WERI-Rb-1 (cell line): Measurements from ENCODE around the gene LNPEP.

Experiments
- DNase-seq: peaks from one replicate; pipeline ENCODE4 v3.0.0-alpha.2; 2020
- H3K27ac ChIP-seq: fragments of 250-450 bp; sonication (Bioruptor Pico); 2 replicates; pipeline ENCODE4 v1.5.1; 2020; ENCODE audit warnings: mild to moderate bottlenecking, moderate library complexity
- H3K27me3 ChIP-seq: fragments of 250-450 bp; sonication (Bioruptor Pico); 2 replicates; pipeline ENCODE4 v1.5.1; 2021; ENCODE audit warnings: mild to moderate bottlenecking, low read depth, moderate library complexity; ENCODE audit not compliant: insufficient read depth, severe bottlenecking
- H3K36me3 ChIP-seq: fragments of 250-450 bp; sonication (Bioruptor Pico); 2 replicates; pipeline ENCODE4 v1.5.1; 2020; ENCODE audit warnings: mild to moderate bottlenecking, moderate library complexity
- H3K4me3 ChIP-seq: 2 replicates; pipeline ENCODE4 v1.5.1; 2011; ENCODE audit warnings: low read depth, mild to moderate bottlenecking, control low read depth, low read length
- H3K9me3 ChIP-seq: fragments of 250-450 bp; sonication (Bioruptor Pico); 2 replicates; pipeline ENCODE4 v1.5.1; 2021; ENCODE audit warnings: mild to moderate bottlenecking, moderate library complexity; ENCODE audit not compliant: severe bottlenecking
- CTCF ChIP-seq: IDR thresholded peaks from 2 replicates; pipeline ENCODE4 v1.5.1; 2011; ENCODE audit warnings: low read depth, mild to moderate bottlenecking, control low read depth, inconsistent platforms, low read length

The LNPEP gene

GRCh38 chr5:96984506-96985192 is 48.8 kb downstream of the LNPEP start:
- Histone ChIP-seq H3K36me3 (peaks cover 14% of the 10 kb centered on the region), H3K9me3 (no peaks in the 10 kb centered on the region), H3K4me3 (no peak overlapping the region), H3K27me3 (no peaks in the 10 kb centered on the region), H3K27ac (no peak overlapping the region)
- no peak for TF ChIP-seq CTCF
- no peak for DNase-seq

DNA sequence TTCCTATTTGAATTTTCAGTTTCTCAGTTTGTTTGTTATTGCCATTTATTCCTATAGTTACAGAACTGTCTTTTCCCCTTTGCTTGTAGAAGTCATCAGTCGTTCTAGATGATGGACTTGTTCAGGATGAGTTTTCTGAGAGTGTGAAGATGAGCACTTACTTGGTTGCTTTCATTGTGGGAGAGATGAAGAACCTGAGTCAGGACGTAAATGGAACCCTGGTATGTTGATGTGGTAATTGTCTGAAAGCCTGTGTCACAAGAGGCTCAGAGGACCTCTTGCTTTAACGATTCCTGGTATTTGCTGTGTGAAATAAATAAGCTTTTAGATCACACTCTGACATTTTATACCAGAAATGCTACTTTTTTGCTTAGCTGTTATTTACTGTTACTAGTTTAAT is 50.6 kb downstream of the LNPEP start:
- H3K27ac ChIP-seq: no peak overlapping the region
- peaks cover 15% of the 10 kb centered on the region for H3K36me3 ChIP-seq
- TF ChIP-seq CTCF: no peak
- H3K4me3 ChIP-seq: no peak overlapping the region
- no peaks in the 10 kb centered on the region for H3K9me3 ChIP-seq
- no peak for DNase-seq
- H3K27me3 ChIP-seq: no peaks in the 10 kb centered on the region

GRCh38 chr5:96990102-96990501 is 54.2 kb downstream of the LNPEP start:
- no peaks in the 10 kb centered on the region for H3K9me3 ChIP-seq
- no peaks in the 10 kb centered on the region for H3K27me3 ChIP-seq
- no peak for TF ChIP-seq CTCF
- H3K4me3 ChIP-seq: no peak overlapping the region
- DNase-seq: no peak
- H3K27ac ChIP-seq: no peak overlapping the region
- H3K36me3 ChIP-seq: peaks cover 16% of the 10 kb centered on the region

GRCh38 chr5:96991708-96992107 is 55.8 kb downstream of the LNPEP start:
- no peak for DNase-seq
- no peaks in the 10 kb centered on the region for H3K27me3 ChIP-seq
- H3K9me3 ChIP-seq: no peaks in the 10 kb centered on the region
- no peak overlapping the region for H3K4me3 ChIP-seq
- H3K36me3 ChIP-seq: peaks cover 13% of the 10 kb centered on the region
- no peak for TF ChIP-seq CTCF
- H3K27ac ChIP-seq: no peak overlapping the region

DNA sequence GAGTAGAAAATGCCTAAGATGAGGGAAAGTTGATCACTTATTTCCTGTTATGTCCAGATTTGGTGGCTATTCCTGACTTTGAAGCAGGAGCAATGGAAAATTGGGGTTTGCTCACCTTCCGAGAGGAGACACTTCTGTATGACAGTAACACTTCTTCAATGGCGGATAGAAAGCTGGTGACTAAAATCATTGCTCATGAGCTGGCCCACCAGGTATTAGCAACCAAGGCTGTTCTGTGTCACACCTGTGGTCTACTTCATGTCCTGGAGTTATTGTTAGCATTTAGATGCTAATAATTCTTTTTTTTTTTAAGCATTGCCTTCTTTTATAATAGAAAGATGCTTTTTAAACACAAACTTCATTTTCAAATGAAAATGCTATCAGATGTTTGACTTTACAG is 57.9 kb downstream of the LNPEP start:
- no peak for DNase-seq
- no peaks in the 10 kb centered on the region for H3K27me3 ChIP-seq
- H3K27ac ChIP-seq: no peak overlapping the region
- peaks cover 13% of the 10 kb centered on the region for H3K36me3 ChIP-seq
- H3K4me3 ChIP-seq: no peak overlapping the region
- no peaks in the 10 kb centered on the region for H3K9me3 ChIP-seq
- TF ChIP-seq CTCF: no peak

DNA sequence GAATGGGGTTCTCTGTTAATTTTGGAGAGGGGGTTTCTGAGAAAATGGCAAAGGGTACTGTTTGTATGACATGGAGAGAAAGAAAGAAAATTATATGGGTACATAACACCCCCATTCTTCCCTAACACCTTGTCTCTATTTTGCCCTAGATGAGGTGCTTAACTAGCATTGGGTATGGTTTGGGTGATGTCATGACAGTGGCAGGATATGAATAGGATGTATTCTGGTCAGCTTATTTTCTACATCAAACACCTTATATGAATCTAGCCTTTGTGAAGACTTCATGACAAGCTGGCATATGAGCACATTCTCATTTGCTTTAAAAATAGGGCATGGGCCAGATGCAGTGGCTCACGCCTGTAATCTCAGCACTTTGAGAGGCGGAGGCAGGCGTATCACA is 58.6 kb downstream of the LNPEP start:
- H3K36me3 ChIP-seq: peaks cover 13% of the 10 kb centered on the region
- DNase-seq: no peak
- H3K27ac ChIP-seq: no peak overlapping the region
- no peak overlapping the region for H3K4me3 ChIP-seq
- H3K9me3 ChIP-seq: no peaks in the 10 kb centered on the region
- H3K27me3 ChIP-seq: no peaks in the 10 kb centered on the region
- TF ChIP-seq CTCF: no peak
